Glomerular endothelial cell (primary cell): Measurements from ENCODE around the gene GSN. TPM values are rescaled to one million over a fixed set of nuclear protein-coding genes. Genes with fewer than 3 reads are reported as not detected.

Experiments used
- DNase-seq: peaks from one replicate; pipeline ENCODE4 v3.0.0-alpha.2; 2011; ENCODE audit warnings: low read depth, low spot score; ENCODE audit errors: extremely low read depth
- total RNA-seq: library from RNA; depleted of rRNA; stranded (reverse); fragments of >200 nt; gene quantifications from 2 replicates; pipeline ENCODE4 v1.2.3, GENCODE V29; 2015

The GSN gene
- total RNA-seq, 1 donor from 2014 or later, result 243 TPM

DNA sequence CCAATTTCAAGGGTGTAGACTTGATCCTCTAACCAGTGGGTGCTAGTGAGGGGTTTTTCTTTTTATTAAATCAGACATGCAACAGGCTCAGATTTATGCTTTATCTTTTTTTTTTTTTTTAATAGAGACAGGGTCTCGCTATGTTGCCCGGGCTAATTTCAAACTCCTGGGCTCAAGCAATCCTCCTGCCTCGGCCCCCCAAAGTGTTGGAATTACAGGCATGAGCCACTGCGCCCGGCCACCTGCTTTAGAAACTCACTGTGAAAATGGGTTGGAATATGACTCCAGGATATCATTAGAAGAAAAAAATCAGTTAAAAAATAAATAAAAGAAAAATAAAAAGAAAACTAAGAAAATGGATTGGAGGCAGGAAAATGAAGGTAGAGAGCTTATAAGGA lies 51.4 kb downstream of the GSN start:
- DNase-seq, result no peak

DNA sequence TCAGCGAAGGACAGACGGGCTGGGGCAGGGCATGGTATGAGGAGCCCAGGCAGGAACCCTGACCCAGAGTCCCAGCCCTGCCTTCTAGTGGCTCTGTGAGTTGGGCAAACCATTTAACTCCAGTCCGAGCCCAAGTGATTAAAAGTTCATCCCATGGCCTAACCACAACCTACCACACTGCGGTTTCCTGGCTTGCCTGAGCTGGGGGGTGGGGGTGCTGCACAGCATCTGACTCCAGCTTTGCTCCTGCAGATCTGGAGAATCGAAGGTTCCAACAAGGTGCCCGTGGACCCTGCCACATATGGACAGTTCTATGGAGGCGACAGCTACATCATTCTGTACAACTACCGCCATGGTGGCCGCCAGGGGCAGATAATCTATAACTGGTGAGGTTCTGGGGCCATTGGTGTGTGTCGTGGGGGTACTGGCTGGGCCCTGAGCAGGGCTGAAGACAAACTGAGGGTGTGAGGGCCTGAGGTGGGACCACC lies 53.1 kb downstream of the GSN start:
- no peak for DNase-seq

DNA sequence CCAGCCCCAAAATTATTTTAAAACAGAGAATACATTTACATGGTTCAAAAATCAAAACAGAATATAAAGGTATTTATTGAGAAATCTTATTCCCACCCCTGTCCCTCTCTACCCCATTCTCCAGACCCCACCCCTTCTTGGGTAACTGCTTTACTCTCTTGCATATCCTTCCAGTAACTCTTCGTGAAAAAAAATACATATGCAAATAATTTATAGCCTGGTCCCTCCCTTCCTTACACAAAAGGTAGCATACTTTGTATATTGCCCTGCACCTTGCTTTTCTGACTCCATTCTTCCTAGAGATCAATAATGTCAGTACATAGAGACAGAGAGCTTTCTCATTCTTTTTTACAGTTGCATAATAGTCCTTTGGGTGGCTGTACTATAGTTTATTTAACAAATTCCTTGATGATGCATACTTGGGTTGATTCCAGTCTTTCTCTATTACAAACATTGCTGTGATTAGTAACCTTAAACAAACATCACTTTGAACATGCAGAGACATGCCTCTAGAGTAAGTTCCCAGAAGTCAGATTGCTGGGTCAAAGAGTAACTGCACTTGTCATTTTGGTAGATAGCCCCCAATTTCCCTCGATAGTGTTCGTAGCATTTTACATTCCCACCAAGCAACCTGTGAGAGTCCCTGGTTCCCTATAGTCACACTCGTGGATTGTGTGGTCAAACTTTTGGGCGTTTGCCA lies 54.2 kb downstream of the GSN start:
- peak; percentile 81 for DNase-seq

DNA sequence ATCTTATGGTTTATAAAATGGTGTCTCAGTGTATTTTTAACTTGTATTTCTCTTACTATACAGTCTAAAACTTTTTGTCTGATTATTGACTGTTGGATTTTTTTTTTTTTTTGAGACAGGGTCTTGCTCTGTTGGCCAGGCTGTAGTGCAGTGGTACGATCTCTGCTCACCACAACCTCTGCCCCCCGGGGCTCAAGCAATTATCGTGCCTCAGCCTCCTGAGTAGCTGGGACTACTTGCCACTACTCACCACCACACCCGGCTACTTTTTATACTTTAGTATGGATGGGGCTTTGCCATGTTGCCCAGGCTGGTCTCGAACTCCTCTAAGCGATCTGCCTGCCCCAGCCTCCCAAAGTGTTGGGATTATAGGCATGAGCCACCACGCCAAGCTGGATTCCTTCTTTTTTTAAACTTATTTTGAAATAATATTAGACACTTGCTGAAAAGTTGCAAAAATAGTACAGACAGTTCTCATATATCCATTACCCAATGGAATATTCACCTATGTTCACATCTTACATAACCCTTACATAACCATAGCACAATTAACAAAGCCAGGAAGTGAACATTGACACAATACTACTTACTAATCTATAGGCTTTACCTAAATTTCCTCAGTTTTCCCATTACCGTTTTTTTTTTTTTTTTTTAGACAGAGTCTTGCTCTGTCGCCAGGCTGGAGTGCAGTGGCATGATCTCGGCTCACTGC lies 54.9 kb downstream of the GSN start:
- DNase-seq, result no peak

DNA sequence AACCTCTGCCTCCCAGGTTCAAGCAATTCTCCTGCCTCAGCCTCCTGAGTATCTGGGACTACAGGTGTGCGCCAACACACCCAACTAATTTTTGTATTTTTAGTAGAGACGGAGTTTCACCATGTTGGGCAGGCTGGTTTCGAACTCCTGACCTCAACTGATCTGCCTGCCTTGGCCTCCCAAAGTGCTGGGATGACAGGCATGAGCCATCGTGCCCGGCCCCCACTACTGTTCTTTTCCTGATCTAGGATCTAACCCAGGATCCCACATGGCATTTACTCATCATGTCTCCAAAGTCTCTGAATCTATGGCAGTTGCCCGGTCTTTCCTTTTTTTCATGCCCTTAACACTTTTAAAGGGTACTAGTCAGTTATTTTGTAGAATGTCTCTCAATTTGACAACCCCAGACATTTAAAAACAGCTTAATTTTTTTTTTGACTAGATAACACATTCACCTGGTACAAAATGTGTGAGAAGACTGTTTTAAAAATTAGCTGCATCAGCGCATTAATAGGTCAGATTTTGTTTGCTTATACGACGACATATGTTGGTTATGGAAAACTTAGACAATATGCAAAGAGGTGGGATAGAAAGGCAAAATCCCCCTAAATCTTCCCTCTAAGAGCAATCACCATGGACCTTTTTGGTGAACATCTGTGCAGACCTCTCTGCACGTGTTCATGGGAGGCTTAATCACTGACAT lies 55.6 kb downstream of the GSN start:
- DNase-seq, result no peak

DNA sequence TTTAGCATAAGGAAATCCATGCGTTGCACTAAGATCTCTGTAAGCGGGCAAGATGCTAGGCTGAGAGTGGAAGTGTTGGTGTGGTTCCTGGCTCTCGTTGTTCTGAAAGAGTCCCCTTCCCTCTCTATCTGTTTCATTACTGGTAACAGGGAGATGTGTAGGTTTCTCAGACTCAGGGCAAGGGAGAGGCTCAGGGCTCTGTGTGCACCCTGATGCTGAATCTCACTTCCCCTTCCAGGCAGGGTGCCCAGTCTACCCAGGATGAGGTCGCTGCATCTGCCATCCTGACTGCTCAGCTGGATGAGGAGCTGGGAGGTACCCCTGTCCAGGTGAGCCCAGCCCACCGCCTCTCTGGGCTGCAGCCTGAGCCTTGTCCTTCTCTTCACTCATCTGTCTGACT lies 56.4 kb downstream of the GSN start:
- no peak for DNase-seq

DNA sequence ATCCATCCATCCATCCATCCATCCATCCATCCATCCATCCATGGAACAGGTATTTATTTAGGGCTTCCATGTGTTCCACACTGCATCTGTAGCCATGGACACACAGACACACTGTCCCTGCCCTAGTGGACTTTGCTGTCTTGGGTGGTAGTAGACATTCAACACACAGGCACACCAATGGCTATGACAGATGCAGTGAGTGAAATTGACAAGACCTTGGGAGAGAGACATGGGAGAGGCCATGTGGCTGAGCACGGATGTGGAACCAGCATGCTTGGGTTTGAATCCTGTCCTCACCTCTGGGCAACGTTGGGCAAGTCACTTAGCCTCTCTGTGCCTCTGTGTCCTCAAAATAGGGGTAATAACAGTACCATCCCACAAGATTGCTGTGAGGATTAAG lies 56.8 kb downstream of the GSN start:
- DNase-seq, result no peak

DNA sequence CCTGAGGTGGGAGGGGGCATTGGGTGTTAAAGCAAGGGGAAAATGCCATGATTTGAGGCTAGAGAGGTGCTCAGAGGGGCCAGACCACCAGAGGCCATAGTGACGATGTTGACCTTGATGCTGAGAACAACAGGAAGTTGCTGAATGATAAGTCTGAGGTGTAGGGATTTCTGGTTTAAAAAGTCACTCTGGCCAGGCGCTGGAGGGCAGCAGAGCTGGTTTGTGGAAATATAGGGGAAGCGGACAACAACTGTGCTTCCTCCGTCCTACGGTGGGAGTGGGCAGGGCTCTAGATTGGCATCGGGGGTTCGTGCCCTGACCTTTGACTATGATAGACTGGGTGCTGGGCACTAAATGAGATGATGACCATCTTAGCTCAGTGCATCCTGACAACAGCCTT lies 57.4 kb downstream of the GSN start:
- no peak for DNase-seq

DNA sequence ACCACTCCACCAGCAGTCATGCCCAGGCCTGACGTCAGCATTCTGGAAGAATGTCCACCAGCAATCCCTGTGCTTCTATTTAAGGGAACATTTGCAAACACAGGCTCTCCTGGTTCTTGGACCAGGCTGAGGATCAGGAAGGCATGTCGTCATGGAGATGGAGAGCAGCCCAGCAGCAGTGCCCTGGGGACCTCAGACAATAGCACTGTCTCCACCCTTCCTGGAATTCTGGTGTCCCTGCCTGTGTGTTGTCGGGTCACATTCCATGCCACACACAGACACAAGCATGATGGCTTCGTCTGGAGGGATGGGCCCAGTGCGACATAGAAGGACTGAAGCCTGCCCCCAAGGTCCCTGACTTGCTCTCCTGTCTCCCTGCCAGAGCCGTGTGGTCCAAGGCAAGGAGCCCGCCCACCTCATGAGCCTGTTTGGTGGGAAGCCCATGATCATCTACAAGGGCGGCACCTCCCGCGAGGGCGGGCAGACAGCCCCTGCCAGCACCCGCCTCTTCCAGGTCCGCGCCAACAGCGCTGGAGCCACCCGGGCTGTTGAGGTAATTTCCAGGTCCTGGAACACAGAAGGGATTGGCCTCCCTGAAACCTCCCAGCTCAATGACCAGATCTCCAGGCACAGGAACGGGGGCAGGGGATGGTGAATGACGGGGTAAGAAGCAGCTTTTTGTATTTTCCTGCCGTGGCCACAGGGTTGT lies 58.3 kb downstream of the GSN start:
- DNase-seq, result peak; percentile 87

DNA sequence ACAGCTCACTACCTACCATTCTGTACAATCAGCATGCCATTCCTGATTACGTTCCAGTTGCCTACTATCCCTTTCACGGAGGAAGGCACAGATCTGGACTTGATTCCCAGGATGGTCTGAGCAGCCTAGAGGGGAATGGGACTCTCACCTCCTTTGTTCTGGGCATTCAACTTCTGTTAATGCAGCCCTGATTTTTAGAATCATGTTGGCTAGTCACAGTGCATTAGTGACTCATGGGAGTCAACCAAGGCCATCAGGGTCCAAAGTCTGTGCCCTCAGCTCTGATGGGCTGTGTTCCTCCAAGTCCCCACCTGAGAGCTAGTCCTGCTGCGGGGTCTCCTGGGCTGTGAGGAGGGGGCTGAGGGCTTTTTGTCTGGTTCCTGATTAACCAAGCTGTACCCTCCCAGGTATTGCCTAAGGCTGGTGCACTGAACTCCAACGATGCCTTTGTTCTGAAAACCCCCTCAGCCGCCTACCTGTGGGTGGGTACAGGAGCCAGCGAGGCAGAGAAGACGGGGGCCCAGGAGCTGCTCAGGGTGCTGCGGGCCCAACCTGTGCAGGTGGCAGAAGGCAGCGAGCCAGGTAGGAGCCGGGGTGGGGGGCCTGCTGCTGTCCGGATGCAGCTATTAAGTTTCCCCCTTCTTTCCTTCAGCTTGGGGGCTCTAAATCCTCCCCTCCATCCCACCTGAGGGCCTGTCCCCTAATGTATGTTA lies 59.1 kb downstream of the GSN start:
- DNase-seq, result no peak

DNA sequence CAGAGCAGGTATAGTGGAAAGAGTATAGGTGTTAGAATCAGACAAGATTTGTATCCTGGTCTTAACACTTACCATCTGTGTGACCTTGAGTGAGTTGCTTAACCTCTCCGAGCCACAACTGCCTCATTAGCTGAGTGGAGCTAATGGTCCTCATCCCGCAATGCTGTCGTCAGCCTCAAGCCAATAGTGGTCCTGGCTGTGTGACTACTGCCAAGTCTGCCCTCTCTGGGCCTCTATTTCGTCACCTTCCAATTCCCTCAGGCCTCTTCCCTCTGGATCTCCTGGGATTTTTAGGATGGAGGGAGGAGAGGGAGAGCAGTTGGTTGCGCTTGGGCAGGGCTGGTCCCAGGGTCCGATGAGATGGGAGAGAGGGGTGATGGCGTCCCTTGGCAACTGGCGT lies 60.5 kb downstream of the GSN start:
- no peak for DNase-seq

DNA sequence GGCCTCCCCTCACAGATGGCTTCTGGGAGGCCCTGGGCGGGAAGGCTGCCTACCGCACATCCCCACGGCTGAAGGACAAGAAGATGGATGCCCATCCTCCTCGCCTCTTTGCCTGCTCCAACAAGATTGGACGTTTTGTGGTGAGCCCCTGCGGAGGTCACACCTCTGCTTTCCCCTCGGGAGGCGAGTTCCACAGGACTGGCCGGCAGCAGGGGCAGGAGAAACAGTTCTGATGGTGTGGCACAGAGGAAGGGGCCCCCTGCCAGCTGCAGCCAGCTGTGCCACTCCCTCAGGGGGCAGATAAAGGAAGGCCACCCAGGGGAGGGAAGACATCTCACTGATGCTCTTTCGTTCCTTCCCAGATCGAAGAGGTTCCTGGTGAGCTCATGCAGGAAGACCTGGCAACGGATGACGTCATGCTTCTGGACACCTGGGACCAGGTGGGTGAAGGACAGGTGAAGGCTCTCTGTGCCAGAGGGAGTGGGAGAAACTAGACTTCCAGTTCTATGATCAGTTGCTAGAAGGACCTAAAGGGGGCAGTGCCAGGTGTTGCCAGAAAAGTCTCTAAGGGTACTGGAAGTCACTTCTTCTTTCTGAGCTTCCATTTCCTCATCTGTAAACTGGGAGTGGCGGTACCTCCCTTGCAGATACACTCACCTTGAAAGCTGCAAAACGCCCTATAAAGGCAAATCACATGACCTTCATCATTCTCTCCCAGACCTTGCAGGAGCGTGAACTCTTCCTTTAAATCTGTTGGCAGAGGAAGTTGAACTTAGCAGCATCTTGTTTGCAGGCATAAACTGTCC lies 61.1 kb downstream of the GSN start:
- no peak for DNase-seq

DNA sequence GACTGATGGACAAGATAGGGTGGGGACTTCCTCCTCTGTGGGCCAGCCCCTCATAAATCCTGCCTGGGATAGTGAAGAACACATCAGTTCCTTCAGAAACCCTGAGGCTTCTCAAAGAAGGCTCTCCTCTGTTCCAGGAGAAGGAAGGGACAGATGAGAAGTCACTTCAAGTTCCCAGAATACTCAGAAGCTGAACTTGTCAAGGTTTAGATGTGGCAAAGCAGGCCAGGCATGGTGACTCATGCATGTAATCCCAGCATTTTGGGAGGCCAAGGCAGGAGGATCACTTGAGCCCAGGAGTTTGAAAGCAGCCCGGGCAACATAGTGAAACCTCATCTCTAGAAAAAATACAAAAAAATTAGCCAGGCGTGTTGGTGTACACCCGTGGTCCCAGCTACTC lies 63.6 kb downstream of the GSN start:
- no peak for DNase-seq

DNA sequence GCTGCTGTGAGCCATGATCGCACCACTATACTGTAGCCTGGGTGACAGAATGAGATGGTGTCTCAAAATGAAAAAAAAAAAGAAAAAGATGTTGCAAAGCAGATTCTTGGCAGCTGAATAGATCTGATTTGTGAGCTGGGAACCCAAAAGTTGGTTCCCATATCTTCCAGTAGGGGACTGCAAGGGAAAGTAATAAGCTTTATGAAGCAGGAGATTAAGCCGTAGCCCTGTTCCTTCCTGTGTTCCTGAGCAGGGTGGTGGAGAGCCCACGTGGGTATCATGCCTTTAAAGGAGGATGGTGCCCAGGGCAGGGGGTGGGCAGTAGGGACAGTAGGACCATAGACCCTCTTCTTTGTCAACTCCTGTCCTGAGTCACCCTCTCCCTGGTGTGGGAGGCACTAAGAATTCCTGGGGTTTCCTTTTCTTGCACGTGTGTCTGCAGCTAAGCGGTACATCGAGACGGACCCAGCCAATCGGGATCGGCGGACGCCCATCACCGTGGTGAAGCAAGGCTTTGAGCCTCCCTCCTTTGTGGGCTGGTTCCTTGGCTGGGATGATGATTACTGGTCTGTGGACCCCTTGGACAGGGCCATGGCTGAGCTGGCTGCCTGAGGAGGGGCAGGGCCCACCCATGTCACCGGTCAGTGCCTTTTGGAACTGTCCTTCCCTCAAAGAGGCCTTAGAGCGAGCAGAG lies 64.2 kb downstream of the GSN start:
- no peak for DNase-seq

DNA sequence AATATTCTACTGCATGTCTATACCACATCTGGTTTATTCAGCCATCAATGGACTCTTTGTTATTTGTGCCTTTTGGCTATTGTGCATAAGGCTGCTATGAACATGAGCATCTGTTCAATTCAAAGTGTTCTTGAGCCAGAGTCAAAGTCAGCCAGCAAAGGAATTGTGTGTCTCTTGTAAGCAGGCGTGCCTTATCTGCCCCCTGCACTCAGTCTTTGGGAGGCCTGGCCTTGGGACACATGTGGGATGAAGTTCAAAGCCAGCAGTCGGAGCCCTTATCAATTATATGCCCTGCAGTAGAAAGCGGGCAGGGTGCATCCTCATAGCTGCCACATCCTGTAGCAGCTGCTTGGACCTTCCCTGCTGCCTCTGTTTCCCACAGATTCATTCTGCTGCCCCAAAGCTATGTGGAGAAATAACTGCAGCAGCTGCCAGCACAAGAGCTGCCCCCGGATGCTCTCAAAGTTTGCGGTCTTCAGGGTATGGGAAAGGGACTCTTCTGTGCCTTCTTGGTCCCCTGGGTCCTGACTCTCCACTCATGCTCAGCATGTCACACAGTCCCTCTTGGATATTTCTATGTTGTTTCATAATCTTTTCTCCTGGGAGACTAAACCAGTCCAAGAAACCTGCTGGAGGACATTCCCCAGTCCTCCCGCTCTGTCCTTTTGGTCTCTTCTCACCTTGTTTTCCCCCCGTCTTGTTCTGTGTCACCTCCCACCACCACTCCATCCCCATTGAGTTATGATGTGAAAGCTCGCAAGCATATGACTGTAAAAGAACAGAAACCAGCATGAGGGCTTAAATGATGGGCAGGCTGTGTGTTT lies 66.2 kb downstream of the GSN start:
- no peak for DNase-seq

DNA sequence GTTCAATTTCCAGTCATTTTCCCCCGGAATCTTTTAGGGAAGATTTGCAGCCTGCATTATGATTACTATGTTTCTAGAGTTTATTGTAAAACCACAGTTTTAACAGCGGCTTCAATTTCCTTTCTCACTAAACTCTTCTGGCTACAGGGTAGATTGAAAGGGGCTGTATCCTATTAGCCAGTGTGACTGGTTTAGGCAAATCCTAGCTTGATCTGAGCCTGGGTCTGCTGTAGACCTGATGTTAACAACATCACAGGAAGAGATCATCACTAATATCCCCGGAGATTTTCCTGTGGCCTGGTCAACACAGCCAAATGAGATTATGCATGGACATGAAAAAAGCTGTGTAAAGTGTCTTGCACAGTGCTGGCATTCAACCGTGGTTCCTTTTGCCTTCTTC lies 68.7 kb downstream of the GSN start:
- no peak for DNase-seq

DNA sequence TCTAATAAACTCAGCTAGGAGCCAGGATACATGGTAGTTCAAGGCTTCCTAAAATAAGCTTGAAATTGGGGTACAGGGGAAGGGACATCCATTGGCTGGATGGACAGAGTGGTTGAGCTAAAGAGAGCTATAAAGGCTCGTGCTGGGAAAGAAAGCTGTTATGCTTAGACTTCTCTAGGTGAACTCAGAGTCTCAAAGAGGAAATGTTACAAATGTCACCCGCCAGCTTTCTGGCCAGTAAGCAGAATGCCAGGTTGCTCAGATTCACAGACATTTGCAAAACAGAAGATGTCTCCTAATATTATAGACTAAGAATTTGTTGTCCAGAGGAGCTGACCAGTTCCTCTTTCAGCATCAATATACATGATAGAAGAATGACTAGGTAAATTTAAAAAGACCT lies 71.5 kb downstream of the GSN start:
- no peak for DNase-seq

DNA sequence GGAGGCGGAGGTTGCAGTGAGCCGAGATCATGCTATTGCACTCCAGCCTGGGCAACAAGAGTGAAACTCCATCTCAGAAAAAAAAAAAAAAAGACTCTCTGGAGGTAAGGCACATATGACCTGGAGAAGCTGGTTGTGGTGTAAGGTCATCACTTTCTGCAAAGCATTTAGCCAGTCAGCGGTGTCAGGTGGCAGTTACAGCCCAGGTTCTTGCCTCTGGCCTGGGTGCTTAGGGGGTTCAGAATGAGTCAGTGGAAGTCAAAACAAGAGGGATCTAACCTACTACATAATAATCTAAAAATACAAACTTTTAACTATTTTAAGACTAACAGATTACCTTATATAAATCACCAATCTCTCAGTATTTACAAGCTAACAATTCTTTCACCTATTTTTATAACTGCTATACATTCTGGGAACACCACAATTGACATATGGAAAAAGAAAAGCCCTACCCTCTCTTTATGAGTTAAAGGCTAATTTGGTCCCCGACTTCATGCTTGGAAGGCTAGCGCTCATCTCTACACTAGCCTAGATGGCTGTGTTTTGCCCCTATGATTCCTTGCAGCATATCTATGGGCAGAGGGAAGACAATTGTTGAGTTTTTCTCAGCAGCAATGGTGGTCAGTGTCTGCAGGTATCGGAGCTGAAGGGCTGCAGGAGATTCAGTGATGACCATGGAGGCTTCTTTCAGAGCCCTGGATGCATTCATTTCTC lies 72.9 kb downstream of the GSN start:
- DNase-seq, result no peak
